Stimulated activated CD4-positive, alpha-beta T cell treated with anti-CD3 and anti-CD28 coated beads, Interleukin-12 subunit alpha, Interleukin-12 subunit beta, amount 100 ng/mL, for 48 hours (primary cell): ENCODE results near the gene C1QTNF5.

Experiments
- DNase-seq, 3 donors: peaks; one replicate each; pipeline ENCODE4 v3.0.0-alpha.2; 2020; ENCODE audit warnings: low read depth in 2 of 3, low spot score in 1 of 3

C1QTNF5 gene

GRCh38 chr11:119373059-119373920 is 32.6 kb upstream of the C1QTNF5 start:
- DNase-seq: no peak

GRCh38 chr11:119372260-119373058 is 31.8 kb upstream of the C1QTNF5 start:
- no peak for DNase-seq

GRCh38 chr11:119371778-119372182 is 31.1 kb upstream of the C1QTNF5 start:
- no peak for DNase-seq

- DNase-seq: no peak
These were observed 30.5 kb upstream of the C1QTNF5 start for GRCh38 chr11:119371067-119371601.

- DNase-seq: no peak
These were observed 29.9 kb upstream of the C1QTNF5 start for GRCh38 chr11:119370486-119371046.

- DNase-seq: no peak
These were observed 28.6 kb upstream of the C1QTNF5 start for GRCh38 chr11:119369132-119369925.

- no peak for DNase-seq
These were observed 27.7 kb upstream of the C1QTNF5 start for GRCh38 chr11:119368121-119369034.

- no peak for DNase-seq
These were observed 27.0 kb upstream of the C1QTNF5 start for GRCh38 chr11:119367661-119368120.

GRCh38 chr11:119366690-119367620 is 26.3 kb upstream of the C1QTNF5 start:
- no peak for DNase-seq

GRCh38 chr11:119365071-119365591 is 24.4 kb upstream of the C1QTNF5 start:
- DNase-seq: no peak

GRCh38 chr11:119363851-119364590 is 23.3 kb upstream of the C1QTNF5 start:
- peak in 1 of 3 donors; percentile 35 for DNase-seq

GRCh38 chr11:119363081-119363850 is 22.6 kb upstream of the C1QTNF5 start:
- DNase-seq: no peak

GRCh38 chr11:119362741-119363080 is 22.0 kb upstream of the C1QTNF5 start:
- DNase-seq: no peak

GRCh38 chr11:119361941-119362725 is 21.4 kb upstream of the C1QTNF5 start:
- no peak for DNase-seq

- peak; percentile 33 to 55 (median 44) for DNase-seq
These were observed 20.5 kb upstream of the C1QTNF5 start for GRCh38 chr11:119361056-119361787.
